ENCODE data around the gene GTF3C5.
"Not testable (repeated sequence)": the region's sequence is repeated elsewhere in the genome, so short reads cannot be mapped to it uniquely, and the experiment has no call there.

GTF3C5 gene

GRCh38 chr9:133030317-133031129, at the start of gene GTF3C5:
Gene GTF3C5, plus strand, starts transcription at chr9:133030997. Its CDS starts 15 bp downstream, at chr9:133031012.
- peak; percentile 93 for DNase-seq

GRCh38 chr9:132982458-132982857, 48.3 kb upstream of the GTF3C5 start:
- no peak for DNase-seq

GRCh38 chr9:132983491-132984201, 47.2 kb upstream of the GTF3C5 start:
- no peak for DNase-seq

GRCh38 chr9:132984202-132985070, 46.4 kb upstream of the GTF3C5 start:
- DNase-seq = no peak

- DNase-seq = no peak
Measured at GRCh38 chr9:132985071-132985350, 45.8 kb upstream of the GTF3C5 start.

GRCh38 chr9:132985489-132985888, 45.3 kb upstream of the GTF3C5 start:
- DNase-seq = no peak

- no peak for DNase-seq
Measured at GRCh38 chr9:132986114-132986513, 44.7 kb upstream of the GTF3C5 start.

GRCh38 chr9:132986640-132987620, 43.9 kb upstream of the GTF3C5 start:
- DNase-seq = no peak

GRCh38 chr9:132988244-132989013, 42.4 kb upstream of the GTF3C5 start:
- no peak for DNase-seq

GRCh38 chr9:132989014-132989310, 41.8 kb upstream of the GTF3C5 start:
- no peak for DNase-seq

- DNase-seq = no peak
Measured at GRCh38 chr9:132989414-132989996, 41.3 kb upstream of the GTF3C5 start.

GRCh38 chr9:132989998-132990557, 40.7 kb upstream of the GTF3C5 start:
- DNase-seq = not testable (repeated sequence)

GRCh38 chr9:132990781-132991180, 40.0 kb upstream of the GTF3C5 start:
- DNase-seq = no peak

- no peak for DNase-seq
Measured at GRCh38 chr9:132991351-132992300, 39.2 kb upstream of the GTF3C5 start.

- DNase-seq = no peak
Measured at GRCh38 chr9:132993511-132993939, 37.3 kb upstream of the GTF3C5 start.

- DNase-seq = no peak
Measured at GRCh38 chr9:132994410-132995120, 36.2 kb upstream of the GTF3C5 start.

GRCh38 chr9:132995121-132995420, 35.7 kb upstream of the GTF3C5 start:
- DNase-seq = no peak

GRCh38 chr9:132995879-132996278, 34.9 kb upstream of the GTF3C5 start:
- no peak for DNase-seq

GRCh38 chr9:132996526-132996925, 34.3 kb upstream of the GTF3C5 start:
- no peak for DNase-seq
